22Rv1 (cell line): ENCODE measurements around the gene CACNA1C.

ENCODE experiments used
- CTCF ChIP-seq: fragments of 450-650 bp; IDR thresholded peaks from 2 replicates; pipeline ENCODE4 v1.5.1; 2017; ENCODE audit warnings: mild to moderate bottlenecking
- ZFX ChIP-seq: fragments of 450-650 bp; IDR thresholded peaks from 2 replicates; pipeline ENCODE4 v1.6.1; 2017; ENCODE audit warnings: antibody characterized with exemption, borderline replicate concordance

GRCh38 chr12:2354151-2354991 lies 301.6 kb downstream of the CACNA1C start:
- TF ChIP-seq CTCF (no peak), ZFX (no peak)
